Suprapubic skin (tissue), 4 donors: ENCODE results near the gene INHBB. TPM values are rescaled to one million over a fixed set of nuclear protein-coding genes. Genes with fewer than 3 reads are reported as not detected.

Source experiments
- DNase-seq, 2 donors: peaks; one replicate each; pipeline ENCODE4 v3.0.0-alpha.2; 2019; ENCODE audit warnings: low spot score in 2 of 2
- H3K27ac ChIP-seq: fragments of 200-600 bp; sonication (generic); one replicate; pipeline ENCODE4 v1.5.1; 2019
- H3K27me3 ChIP-seq: fragments of 200-600 bp; sonication (generic); one replicate; pipeline ENCODE4 v1.5.1; 2019
- H3K36me3 ChIP-seq: fragments of 200-600 bp; sonication (generic); one replicate; pipeline ENCODE4 v1.5.1; 2019
- H3K4me1 ChIP-seq: fragments of 200-600 bp; sonication (generic); one replicate; pipeline ENCODE4 v1.5.1; 2019
- H3K4me3 ChIP-seq: fragments of 200-600 bp; sonication (generic); one replicate; pipeline ENCODE4 v1.5.1; 2019; ENCODE audit warnings: mild to moderate bottlenecking
- H3K9me3 ChIP-seq: fragments of 200-600 bp; sonication (generic); one replicate; pipeline ENCODE4 v1.5.1; 2019
- EP300 ChIP-seq: sonication (generic); formaldehyde crosslinking; IDR thresholded peaks from one replicate; pipeline ENCODE4 v1.6.1; 2017; ENCODE audit warnings: antibody characterized with exemption
- POLR2A ChIP-seq, 2 donors: fragments of 450-650 bp; IDR thresholded peaks; one replicate each; pipeline ENCODE4 v1.6.1; 2017; ENCODE audit warnings: antibody characterized with exemption in 2 of 2, mild to moderate bottlenecking in 2 of 2, moderate library complexity in 2 of 2
- POLR2AphosphoS5 ChIP-seq, 3 donors: sonication (generic); formaldehyde crosslinking; IDR thresholded peaks; one replicate each; pipeline ENCODE4 v1.6.1; 2017; ENCODE audit warnings: antibody characterized with exemption in 3 of 3
- WGBS: methylation state at CpG from one replicate; pipeline ENCODE4 v1.1.5; 2018; 5-methylcytosine and 5-hydroxymethylcytosine counted together
- total RNA-seq, 4 donors: library from RNA; depleted of rRNA; stranded (reverse); fragments of >200 nt; gene quantifications; one replicate each; pipeline ENCODE4 v1.1.0, GENCODE V29; 2016
- TF ChIP-seq, protein P1 (sequence below), 2 donors: fragments of 200-600 bp in 1 of 2; fragments of 450-650 bp in 1 of 2; sonication (generic) in 1 of 2; IDR thresholded peaks; one replicate each; pipeline ENCODE4 v1.5.1; 2016 to 2019; ENCODE audit warnings: antibody characterized with exemption in 2 of 2, mild to moderate bottlenecking in 1 of 2, moderate library complexity in 1 of 2

Gene INHBB
- total RNA-seq, 4 donors from 2014 or later = 12.1 to 26.1 (median 18.2) TPM

DNA sequence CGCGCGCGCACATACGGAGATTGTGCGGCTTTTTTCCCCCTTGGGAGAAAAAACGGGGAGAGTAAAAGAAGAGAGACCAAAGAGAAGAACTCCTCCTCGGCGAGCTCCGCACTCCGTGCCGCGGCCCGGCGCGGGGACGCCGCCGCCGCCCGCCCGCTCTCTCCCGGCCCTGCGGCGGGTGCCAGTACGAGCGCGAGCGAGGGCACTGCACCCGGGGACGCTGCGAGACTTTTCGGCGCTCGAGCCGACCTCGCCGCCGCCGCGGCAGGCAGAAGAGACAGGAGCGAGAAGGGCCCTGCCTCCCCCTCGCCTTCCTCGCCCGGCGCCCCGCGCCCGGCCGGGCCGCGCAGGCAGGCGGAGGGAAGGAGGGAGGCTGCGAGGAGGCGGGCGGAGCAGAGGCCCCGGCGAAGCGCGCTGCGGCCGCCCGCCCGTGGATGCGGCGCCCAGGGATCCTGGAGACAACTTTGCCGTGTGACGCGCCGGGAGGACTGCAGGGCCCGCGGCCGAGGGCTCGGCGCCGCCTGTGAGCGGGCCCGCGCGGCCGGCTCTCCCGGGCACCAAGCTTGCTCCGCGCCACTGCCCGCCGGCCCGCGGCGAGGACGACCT lies 857 bp upstream of the INHBB start:
- peaks cover 45% of the 10 kb centered on the region for H3K4me1 ChIP-seq
- H3K9me3 ChIP-seq = no peaks in the 10 kb centered on the region
- no peak for DNase-seq
- H3K27me3 ChIP-seq = peaks cover 54% of the 10 kb centered on the region
- WGBS = 2% methylated on average over 11 of the region's 90 CpGs
- peak overlapping the region; percentile 77 for H3K4me3 ChIP-seq
- H3K36me3 ChIP-seq = peaks cover 10% of the 10 kb centered on the region
- H3K27ac ChIP-seq = peak overlapping the region; percentile 80
- TF ChIP-seq, protein P1, sequence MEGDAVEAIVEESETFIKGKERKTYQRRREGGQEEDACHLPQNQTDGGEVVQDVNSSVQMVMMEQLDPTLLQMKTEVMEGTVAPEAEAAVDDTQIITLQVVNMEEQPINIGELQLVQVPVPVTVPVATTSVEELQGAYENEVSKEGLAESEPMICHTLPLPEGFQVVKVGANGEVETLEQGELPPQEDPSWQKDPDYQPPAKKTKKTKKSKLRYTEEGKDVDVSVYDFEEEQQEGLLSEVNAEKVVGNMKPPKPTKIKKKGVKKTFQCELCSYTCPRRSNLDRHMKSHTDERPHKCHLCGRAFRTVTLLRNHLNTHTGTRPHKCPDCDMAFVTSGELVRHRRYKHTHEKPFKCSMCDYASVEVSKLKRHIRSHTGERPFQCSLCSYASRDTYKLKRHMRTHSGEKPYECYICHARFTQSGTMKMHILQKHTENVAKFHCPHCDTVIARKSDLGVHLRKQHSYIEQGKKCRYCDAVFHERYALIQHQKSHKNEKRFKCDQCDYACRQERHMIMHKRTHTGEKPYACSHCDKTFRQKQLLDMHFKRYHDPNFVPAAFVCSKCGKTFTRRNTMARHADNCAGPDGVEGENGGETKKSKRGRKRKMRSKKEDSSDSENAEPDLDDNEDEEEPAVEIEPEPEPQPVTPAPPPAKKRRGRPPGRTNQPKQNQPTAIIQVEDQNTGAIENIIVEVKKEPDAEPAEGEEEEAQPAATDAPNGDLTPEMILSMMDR (IDR thresholded peaks at IDR 0.05) = no peak
- TF ChIP-seq POLR2AphosphoS5 (IDR thresholded peaks at IDR 0.05) = no peak
- TF ChIP-seq POLR2A (IDR thresholded peaks at IDR 0.05) = no peak
- TF ChIP-seq EP300 = no peak

DNA sequence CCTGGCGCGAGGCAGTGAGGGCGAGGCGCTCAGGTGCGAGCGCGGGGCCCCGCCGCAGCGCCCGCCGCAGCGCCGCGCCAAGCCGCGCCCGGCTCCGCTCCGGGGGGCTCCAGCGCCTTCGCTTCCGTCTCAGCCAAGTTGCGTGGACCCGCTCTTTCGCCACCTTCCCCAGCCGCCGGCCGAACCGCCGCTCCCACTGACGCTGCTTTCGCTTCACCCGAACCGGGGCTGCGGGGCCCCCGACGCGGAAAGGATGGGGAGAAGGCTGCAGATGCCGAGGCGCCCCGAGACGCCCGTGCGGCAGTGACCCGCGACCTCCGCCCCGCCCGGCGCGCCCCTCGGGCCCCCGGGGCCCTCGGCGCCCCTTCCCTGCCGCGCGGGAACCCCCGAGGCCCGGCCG lies 328 bp upstream of the INHBB start:
- TF ChIP-seq, protein P1 (IDR thresholded peaks at IDR 0.05) = no peak
- TF ChIP-seq POLR2A (IDR thresholded peaks at IDR 0.05) (no peak), EP300 (no peak), POLR2AphosphoS5 (IDR thresholded peaks at IDR 0.05) (no peak)
- peaks cover 51% of the 10 kb centered on the region for H3K27me3 ChIP-seq

DNA sequence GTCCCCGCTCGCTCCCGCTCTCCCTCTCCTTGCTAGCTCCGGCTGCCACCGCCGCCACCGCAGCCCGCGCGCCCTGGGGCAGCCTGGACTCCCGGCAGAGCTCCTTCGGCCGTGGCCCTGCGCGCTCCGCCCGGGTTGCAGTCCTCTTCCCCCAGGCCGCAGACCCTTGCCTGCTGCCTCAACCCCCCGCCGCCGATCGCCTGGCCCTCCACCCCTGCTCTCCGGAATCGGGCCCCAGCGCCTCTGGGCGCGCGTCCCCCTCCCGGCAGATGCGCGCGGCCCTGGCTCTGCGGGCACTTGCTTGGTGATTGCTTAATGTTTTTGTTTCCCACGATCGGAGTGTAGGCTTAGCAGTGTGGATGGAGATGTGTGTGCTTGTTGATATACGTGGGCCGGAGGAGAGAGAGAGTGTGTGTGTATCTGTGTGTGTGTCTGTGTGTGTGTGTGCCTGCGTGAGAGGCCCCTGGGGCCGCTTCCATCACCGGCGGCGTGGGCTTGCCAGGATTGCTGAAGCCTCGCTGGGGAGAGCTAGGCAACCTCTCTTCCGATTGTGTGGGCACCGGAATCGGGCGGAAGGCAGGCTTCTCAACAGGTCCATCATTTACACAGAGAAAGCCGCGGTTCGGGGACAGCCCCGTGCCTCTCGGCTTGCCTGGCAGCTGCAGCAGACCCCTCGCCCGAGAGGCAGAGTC lies 877 bp downstream of the INHBB start:
- Histone ChIP-seq H3K9me3 (no peaks in the 10 kb centered on the region), H3K4me1 (peaks cover 45% of the 10 kb centered on the region), H3K4me3 (peak overlapping the region; percentile 77), H3K27me3 (peaks cover 42% of the 10 kb centered on the region), H3K36me3 (peaks cover 20% of the 10 kb centered on the region), H3K27ac (peak overlapping the region; percentile 69)
- no peak for DNase-seq
- no peak for TF ChIP-seq POLR2AphosphoS5 (IDR thresholded peaks at IDR 0.05)
- TF ChIP-seq, protein P1 (IDR thresholded peaks at IDR 0.05) = no peak
- TF ChIP-seq POLR2A (IDR thresholded peaks at IDR 0.05) = no peak
- no peak for TF ChIP-seq EP300
- under 1% methylated on average over 33 of the region's 54 CpGs for WGBS

More for the DNA sequence above, 328 bp upstream of the INHBB start:
- Histone ChIP-seq H3K36me3 (peaks cover 15% of the 10 kb centered on the region), H3K4me3 (peak overlapping the region; percentile 77), H3K27ac (peak overlapping the region; percentile 80), H3K9me3 (no peaks in the 10 kb centered on the region), H3K4me1 (peaks cover 45% of the 10 kb centered on the region)
- no CpG with 5 or more reads among the region's 62 CpGs for WGBS
- no peak for DNase-seq

DNA sequence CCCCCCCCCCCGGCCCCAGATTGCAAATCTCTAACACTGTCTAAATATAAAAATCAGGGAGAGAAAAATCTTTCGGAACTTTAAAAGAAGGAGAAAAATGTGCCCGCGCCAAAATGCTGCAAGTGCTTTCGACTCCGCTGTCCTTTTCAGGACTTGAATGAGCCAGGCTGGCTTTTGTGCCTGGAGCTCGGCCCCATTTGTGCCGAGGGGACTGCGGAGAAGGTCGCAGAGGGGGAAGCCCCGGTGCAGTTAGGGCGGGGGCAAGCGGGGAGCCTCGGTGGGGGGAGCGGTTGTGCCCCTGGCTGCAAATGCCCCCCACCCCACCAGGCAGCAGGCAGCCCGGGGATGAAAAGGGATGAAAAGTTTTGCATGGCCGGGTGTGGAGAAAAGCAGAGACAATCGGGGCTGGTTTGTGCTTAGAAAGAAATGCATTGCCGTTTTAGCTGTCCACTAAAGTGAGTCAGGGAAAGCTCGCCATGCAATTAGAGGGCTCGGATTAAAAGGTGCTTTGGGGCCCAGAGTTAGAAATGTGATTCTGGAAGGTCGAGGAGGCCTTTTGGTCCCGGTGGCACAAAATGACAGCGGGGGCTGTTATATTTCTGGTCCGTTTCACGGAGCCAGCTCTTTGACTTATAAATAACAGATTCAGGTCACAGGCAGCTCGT lies 1.6 kb downstream of the INHBB start:
- H3K36me3 ChIP-seq = peaks cover 20% of the 10 kb centered on the region
- WGBS = 13% methylated on average over 27 of the region's 27 CpGs
- H3K4me3 ChIP-seq = peak overlapping the region; percentile 77
- TF ChIP-seq POLR2AphosphoS5 (IDR thresholded peaks at IDR 0.05) = no peak
- TF ChIP-seq POLR2A (IDR thresholded peaks at IDR 0.05) = no peak
- TF ChIP-seq, protein P1 (IDR thresholded peaks at IDR 0.05) = no peak
- TF ChIP-seq EP300 = no peak
- peaks cover 37% of the 10 kb centered on the region for H3K27me3 ChIP-seq
- no peak overlapping the region for H3K27ac ChIP-seq
- H3K4me1 ChIP-seq = peaks cover 45% of the 10 kb centered on the region
- no peak for DNase-seq
- no peaks in the 10 kb centered on the region for H3K9me3 ChIP-seq

DNA sequence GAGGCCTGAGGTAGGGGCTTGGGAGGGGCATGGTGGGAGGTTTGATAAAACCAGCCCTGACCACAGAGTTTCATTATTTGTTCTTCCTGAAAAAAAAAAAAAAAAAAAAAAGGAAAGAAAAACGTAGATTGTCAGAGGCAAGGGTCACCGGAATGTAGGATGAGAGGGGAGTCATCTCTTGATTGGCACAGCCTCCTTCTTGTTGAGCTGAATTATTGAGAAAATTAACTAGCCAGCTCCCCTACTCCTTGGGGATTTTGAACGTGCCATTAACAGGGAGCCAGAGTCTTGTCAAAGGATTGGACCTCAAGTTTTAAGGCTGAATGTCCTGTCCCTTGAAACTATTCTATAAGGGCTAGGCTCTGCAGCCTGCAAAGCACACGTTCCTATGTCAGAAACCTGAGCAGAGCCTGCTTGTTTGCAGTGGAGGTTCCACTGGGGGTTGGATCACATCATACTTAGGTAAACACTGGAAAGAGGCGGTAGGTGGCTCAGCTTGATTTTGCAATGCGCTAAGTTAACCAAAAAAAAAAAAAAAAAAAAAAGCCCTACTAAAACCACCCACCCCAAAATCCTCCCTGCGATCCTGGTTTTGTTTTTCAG lies 2.3 kb downstream of the INHBB start:
- no peak for DNase-seq
- TF ChIP-seq POLR2AphosphoS5 (IDR thresholded peaks at IDR 0.05) (no peak), POLR2A (IDR thresholded peaks at IDR 0.05) (no peak), EP300 (no peak)
- TF ChIP-seq, protein P1 (IDR thresholded peaks at IDR 0.05) = no peak
- peaks cover 30% of the 10 kb centered on the region for H3K27me3 ChIP-seq
- H3K36me3 ChIP-seq = peaks cover 20% of the 10 kb centered on the region
- peak overlapping the region; percentile 77 for H3K4me3 ChIP-seq
- H3K4me1 ChIP-seq = peaks cover 40% of the 10 kb centered on the region
- WGBS = 49% methylated on average over 7 of the region's 7 CpGs
- no peak overlapping the region for H3K27ac ChIP-seq
- H3K9me3 ChIP-seq = no peaks in the 10 kb centered on the region
